GM12878 (cell line): Measurements from ENCODE around the gene CYB5D1. TPM values are rescaled to one million over a fixed set of nuclear protein-coding genes. Genes with fewer than 3 reads are reported as not detected.
A peak's percentile ranks its signal among the peaks of the same experiment; 100 is the strongest.

Source experiments
- BCL3 ChIP-seq: IDR thresholded peaks from 2 replicates; pipeline ENCODE4 v1.6.1; 2011; ENCODE audit warnings: borderline replicate concordance, low read depth, mild to moderate bottlenecking, moderate library complexity, low read length; ENCODE audit not compliant: insufficient read depth, poor library complexity, severe bottlenecking
- CHD2 ChIP-seq: IDR thresholded peaks from 2 replicates; pipeline ENCODE4 v1.6.1; 2011; ENCODE audit warnings: low read depth, low read length, improper control_type of control experiment, borderline replicate concordance
- IKZF2 ChIP-seq, 2 experiments: fragments of 450-650 bp; IDR thresholded peaks; 2 replicates each; pipeline ENCODE4 v1.6.1; 2017; ENCODE audit warnings: mild to moderate bottlenecking in 2 of 2, moderate library complexity in 2 of 2
- IRF5 ChIP-seq: fragments of 450-650 bp; IDR thresholded peaks from 2 replicates; pipeline ENCODE4 v1.6.1; 2017; ENCODE audit warnings: borderline replicate concordance
- NR2C2 ChIP-seq: IDR thresholded peaks from 2 replicates; pipeline ENCODE4 v1.6.1; 2011; ENCODE audit warnings: borderline replicate concordance, low read depth; ENCODE audit not compliant: control insufficient read depth, insufficient read length
- PAX8 ChIP-seq: fragments of 450-650 bp; IDR thresholded peaks from 2 replicates; pipeline ENCODE4 v1.6.1; 2017; ENCODE audit warnings: mild to moderate bottlenecking, moderate library complexity
- RELA ChIP-seq: fragments of 450-650 bp; IDR thresholded peaks from 2 replicates; pipeline ENCODE4 v1.8.0; 2014; ENCODE audit warnings: borderline replicate concordance; ENCODE audit not compliant: partially characterized antibody
- SMAD5 ChIP-seq: IDR thresholded peaks from 2 replicates; pipeline ENCODE4 v1.6.1; 2016; ENCODE audit warnings: antibody characterized with exemption, low read depth
- SMARCA5 ChIP-seq: fragments of 450-650 bp; IDR thresholded peaks from 2 replicates; pipeline ENCODE4 v1.6.1; 2017; ENCODE audit warnings: mild to moderate bottlenecking
- TBL1XR1 ChIP-seq: IDR thresholded peaks from 2 replicates; pipeline ENCODE4 v1.6.1; 2012; ENCODE audit warnings: low read depth, low read length, improper control_type of control experiment
- ZBTB11 ChIP-seq: fragments of 450-650 bp; formaldehyde crosslinking; IDR thresholded peaks from 2 replicates; pipeline ENCODE4 v1.5.0; 2022; ENCODE audit warnings: mild to moderate bottlenecking, missing genetic modification characterization
- ZBTB40 ChIP-seq: fragments of 450-650 bp; IDR thresholded peaks from 2 replicates; pipeline ENCODE4 v1.6.1; 2016; ENCODE audit warnings: mild to moderate bottlenecking, moderate library complexity, borderline replicate concordance
- ZNF622 ChIP-seq: fragments of 450-650 bp; IDR thresholded peaks from 2 replicates; pipeline ENCODE4 v1.6.1; 2017; ENCODE audit warnings: mild to moderate bottlenecking, inconsistent platforms
- ZNF687 ChIP-seq: fragments of 450-650 bp; IDR thresholded peaks from 2 replicates; pipeline ENCODE4 v1.6.1; 2017; ENCODE audit warnings: mild to moderate bottlenecking, moderate library complexity
- polyA plus RNA-seq, 11 experiments: library from polyadenylated mRNA; depleted of rRNA in 4 of 11; unstranded in 6 of 11; stranded (reverse) in 5 of 11; fragments of >200 nt; fragmentation: Nextera tagmentation in 4 of 11; fragmentation: Illumina TruSeq in 1 of 11; extraction: Ambion mirVana in 4 of 11; extraction: Trizol in 1 of 11; gene quantifications; 1 replicate in 1 of 11; 2 replicates in 10 of 11; pipeline versions ENCODE4 v1.2.1 to v1.2.3, GENCODE V29; 2011 to 2016; ENCODE audit warnings: inconsistent platforms in 2 of 11, missing spikeins in 2 of 11, low read depth in 1 of 11
- total RNA-seq, 4 experiments: library from RNA; depleted of rRNA in 3 of 4; stranded (reverse); fragments of >200 nt in 3 of 4; fragmentation: Illumina TruSeq in 1 of 4; extraction: Trizol in 1 of 4; gene quantifications; 2 replicates each; pipeline versions ENCODE4 v1.2.1 to v1.2.3, GENCODE V29; 2013 to 2021

CYB5D1 gene
- total and polyA plus RNA-seq, 10 of the 15 experiments (the other 5 are each of a cell fraction or from before 2014, with no cell fraction given), result 1.6 to 8.7 (median 6.4) TPM

- TF ChIP-seq ZNF687 (no peak), ZNF622 (no peak), NR2C2 (no peak), BCL3 (peak; percentile 60), RELA (peak; percentile 97), CHD2 (no peak), SMAD5 (no peak; the same call in 1 of the 2 replicates), ZBTB40 (peak; percentile 16; the same call in 1 of the 2 replicates), SMARCA5 (no peak), TBL1XR1 (peak; percentile 92), IKZF2 (IDR thresholded peaks at IDR 0.05) (peak; percentile 75 to 78), IRF5 (no peak), ZBTB11 (CRISPR knock-in tag) (no peak), PAX8 (no peak)
Measured at GRCh38 chr17:7843536-7844291, 14.1 kb upstream of the CYB5D1 start (continued).
